Stomach smooth muscle (tissue), 2 donors: Measurements from ENCODE around the gene AKAP12.

Experiments used
- H3K27ac ChIP-seq: one replicate; pipeline ENCODE4 v1.7.0; 2013; ENCODE audit warnings: mild to moderate bottlenecking, low read length, inconsistent platforms
- H3K27me3 ChIP-seq, 2 donors: one replicate each; pipeline ENCODE4 v1.7.0; 2013; ENCODE audit warnings: low read length in 2 of 2; ENCODE audit not compliant: insufficient read depth in 2 of 2, control insufficient read depth in 1 of 2
- H3K36me3 ChIP-seq, 2 donors: one replicate each; pipeline ENCODE4 v1.7.0; 2013; ENCODE audit warnings: low read length in 2 of 2; ENCODE audit not compliant: control insufficient read depth in 2 of 2, insufficient read depth in 2 of 2
- H3K4me1 ChIP-seq: one replicate; pipeline ENCODE4 v1.7.0; 2013; ENCODE audit warnings: low read length; ENCODE audit not compliant: control insufficient read depth, insufficient read depth
- H3K4me3 ChIP-seq, 2 donors: one replicate each; pipeline ENCODE4 v1.7.0; 2013; ENCODE audit warnings: low read length in 2 of 2
- H3K9ac ChIP-seq, 2 donors: one replicate each; pipeline ENCODE4 v1.7.0; 2013; ENCODE audit warnings: low read length in 2 of 2, mild to moderate bottlenecking in 1 of 2
- H3K9me3 ChIP-seq, 2 donors: one replicate each; pipeline ENCODE4 v1.7.0; 2013; ENCODE audit warnings: low read length in 2 of 2; ENCODE audit not compliant: control insufficient read depth in 2 of 2
- donor health status: healthy.
- donor health status: Pancreatic carcinoma.

The AKAP12 gene

DNA sequence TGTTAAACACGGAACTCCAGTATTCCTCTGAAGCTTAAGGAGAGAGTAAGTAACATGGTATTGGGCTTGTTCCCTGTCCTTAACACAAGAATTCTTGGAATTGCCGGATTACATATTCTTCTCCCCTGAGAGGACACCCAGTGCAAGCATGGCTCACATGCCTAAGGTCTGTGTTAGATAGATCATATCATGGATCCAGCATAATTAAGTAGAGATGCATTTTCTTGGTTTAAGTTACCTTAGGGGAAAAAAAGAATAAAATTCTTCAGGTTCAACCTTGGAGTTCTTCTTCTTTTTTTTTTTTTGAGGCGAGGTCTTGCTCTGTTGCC lies 53.9 kb downstream of the AKAP12 start:
- Histone ChIP-seq H3K9me3 (no peaks in the 10 kb centered on the region), H3K27ac (peak overlapping the region; percentile 74), H3K27me3 (no peaks in the 10 kb centered on the region), H3K36me3 (no peaks in the 10 kb centered on the region), H3K9ac (peak overlapping the region in 1 of 2 donors; percentile 48), H3K4me3 (no peak overlapping the region), H3K4me1 (peaks cover 40% of the 10 kb centered on the region)

DNA sequence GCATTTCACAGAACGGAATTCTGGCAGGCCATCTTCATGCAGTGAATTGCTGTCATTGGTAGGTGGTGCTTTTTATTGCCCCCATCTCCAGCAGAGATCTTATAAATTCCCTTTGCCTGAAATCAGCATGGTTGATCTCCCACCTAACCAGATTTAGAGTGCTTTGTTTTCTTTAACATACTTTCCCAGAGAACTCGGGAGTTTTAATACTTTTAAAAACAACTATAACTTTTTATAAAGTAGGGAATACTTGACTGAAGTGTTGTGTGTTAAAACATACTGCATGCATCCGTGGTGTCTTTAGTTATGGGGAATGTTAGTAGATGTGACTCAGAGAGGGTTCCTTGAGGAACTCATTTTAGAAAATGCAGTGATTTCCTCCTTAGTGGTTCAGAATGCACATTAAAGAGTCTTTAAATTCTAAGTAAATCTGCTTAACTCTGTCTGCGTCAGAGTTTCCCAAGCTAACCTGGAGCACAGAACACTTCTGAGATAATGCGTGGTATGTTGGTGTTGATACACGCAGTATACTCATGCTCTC lies 54.9 kb downstream of the AKAP12 start:
- Histone ChIP-seq H3K27me3 (no peaks in the 10 kb centered on the region), H3K36me3 (no peaks in the 10 kb centered on the region), H3K27ac (peak overlapping the region; percentile 74), H3K4me1 (peaks cover 38% of the 10 kb centered on the region), H3K9ac (peak overlapping the region in 1 of 2 donors; percentile 31), H3K4me3 (peak overlapping the region in 1 of 2 donors; percentile 22), H3K9me3 (no peaks in the 10 kb centered on the region)

- no peak overlapping the region for H3K4me3 ChIP-seq
- peak overlapping the region in 1 of 2 donors; percentile 17 for H3K9ac ChIP-seq
- peaks cover 0 to 4% of the 10 kb centered on the region in 2 donors for H3K36me3 ChIP-seq
- no peak overlapping the region for H3K27ac ChIP-seq
- H3K4me1 ChIP-seq, result peaks cover 19% of the 10 kb centered on the region
- no peaks in the 10 kb centered on the region for H3K27me3 ChIP-seq
- H3K9me3 ChIP-seq, result no peaks in the 10 kb centered on the region
Measured at GRCh38 chr6:151297886-151298285, 58.1 kb downstream of the AKAP12 start.

- H3K9me3 ChIP-seq, result no peaks in the 10 kb centered on the region
Measured at GRCh38 chr6:151299011-151299410, 59.2 kb downstream of the AKAP12 start.

DNA sequence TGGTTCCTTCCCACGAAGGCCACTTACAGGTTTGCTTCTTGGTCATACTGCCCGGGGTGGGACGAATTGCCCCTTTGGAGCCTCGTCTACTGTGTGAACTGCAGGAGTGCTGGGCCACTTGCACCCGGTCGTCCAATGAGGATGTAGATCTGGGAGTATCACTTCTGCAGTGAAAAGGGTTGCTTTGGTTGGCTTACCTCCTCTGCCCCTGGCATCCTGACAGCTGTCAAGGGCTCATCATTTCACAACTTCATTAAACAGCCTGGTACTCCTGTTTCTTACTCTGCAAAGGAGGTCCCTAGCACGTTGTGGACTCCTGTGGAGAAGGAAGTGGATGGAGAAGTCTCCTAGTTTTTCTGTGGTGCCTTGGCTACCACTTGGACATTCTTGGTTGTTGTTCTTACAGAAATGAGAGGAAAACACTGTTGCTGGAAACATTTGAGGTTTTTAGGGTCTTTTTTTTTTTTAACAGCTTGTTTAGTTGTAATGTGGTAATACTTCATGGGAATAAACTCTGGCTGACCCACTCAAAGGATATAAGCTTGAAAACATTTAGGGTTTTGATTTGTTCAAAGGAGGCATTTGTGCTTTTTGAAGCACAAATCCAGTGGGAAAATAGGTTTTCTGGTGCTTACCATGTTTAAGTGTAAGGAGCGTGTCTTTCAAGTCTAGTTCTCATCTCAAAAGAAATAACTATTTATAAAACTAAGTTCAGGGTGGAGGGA lies 60.7 kb downstream of the AKAP12 start:
- peaks cover 7% of the 10 kb centered on the region for H3K4me1 ChIP-seq
- H3K27me3 ChIP-seq, result no peaks in the 10 kb centered on the region
- no peak overlapping the region for H3K4me3 ChIP-seq
- no peak overlapping the region for H3K9ac ChIP-seq
- H3K27ac ChIP-seq, result no peak overlapping the region
- peaks cover 3 to 7% of the 10 kb centered on the region in 2 donors for H3K36me3 ChIP-seq
- no peaks in the 10 kb centered on the region for H3K9me3 ChIP-seq

More at GRCh38 chr6:151299011-151299410, 59.2 kb downstream of the AKAP12 start:
- H3K4me3 ChIP-seq, result no peak overlapping the region
- peaks cover 3 to 7% of the 10 kb centered on the region in 2 donors for H3K36me3 ChIP-seq
- no peaks in the 10 kb centered on the region for H3K27me3 ChIP-seq
- H3K9ac ChIP-seq, result no peak overlapping the region
- H3K27ac ChIP-seq, result no peak overlapping the region
- H3K4me1 ChIP-seq, result peaks cover 12% of the 10 kb centered on the region

DNA sequence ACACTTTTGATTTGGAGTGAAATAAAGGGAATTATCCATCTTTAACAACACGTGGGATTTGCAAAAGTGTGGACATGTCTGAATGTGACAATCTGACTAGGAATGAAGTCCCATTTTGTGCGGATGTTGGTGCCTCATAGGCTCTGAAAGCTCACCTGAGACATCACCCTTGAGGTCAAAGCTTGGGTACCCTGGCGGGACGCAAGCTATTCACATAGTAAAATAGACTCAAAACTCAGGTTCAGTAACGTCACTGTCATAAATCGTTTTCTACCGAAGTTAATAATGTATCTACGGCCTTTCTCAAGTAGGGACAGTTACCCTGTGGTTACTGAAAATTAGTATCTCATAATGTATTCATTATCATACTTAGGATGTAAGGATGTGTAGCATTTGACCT lies 61.8 kb downstream of the AKAP12 start:
- H3K9ac ChIP-seq, result no peak overlapping the region
- no peaks in the 10 kb centered on the region for H3K9me3 ChIP-seq

GRCh38 chr6:151303231-151303630 lies 63.5 kb downstream of the AKAP12 start:
- no peaks in the 10 kb centered on the region for H3K27me3 ChIP-seq
- no peaks in the 10 kb centered on the region for H3K9me3 ChIP-seq
- H3K4me1 ChIP-seq, result peaks cover 10% of the 10 kb centered on the region
- no peak overlapping the region for H3K9ac ChIP-seq
- H3K36me3 ChIP-seq, result peaks cover 9 to 14% of the 10 kb centered on the region in 2 donors
- H3K27ac ChIP-seq, result no peak overlapping the region
- no peak overlapping the region for H3K4me3 ChIP-seq

More for the DNA sequence above, 61.8 kb downstream of the AKAP12 start:
- H3K27me3 ChIP-seq, result no peaks in the 10 kb centered on the region
- no peak overlapping the region for H3K27ac ChIP-seq
- peaks cover 5 to 14% of the 10 kb centered on the region in 2 donors for H3K36me3 ChIP-seq
- H3K4me3 ChIP-seq, result no peak overlapping the region
- peaks cover 7% of the 10 kb centered on the region for H3K4me1 ChIP-seq

- Histone ChIP-seq H3K4me3 (no peak overlapping the region), H3K9me3 (no peaks in the 10 kb centered on the region), H3K36me3 (peaks cover 9 to 14% of the 10 kb centered on the region in 2 donors), H3K9ac (no peak overlapping the region), H3K4me1 (peaks cover 20% of the 10 kb centered on the region), H3K27ac (no peak overlapping the region), H3K27me3 (no peaks in the 10 kb centered on the region)
Measured at GRCh38 chr6:151306269-151306783, 66.6 kb downstream of the AKAP12 start.

DNA sequence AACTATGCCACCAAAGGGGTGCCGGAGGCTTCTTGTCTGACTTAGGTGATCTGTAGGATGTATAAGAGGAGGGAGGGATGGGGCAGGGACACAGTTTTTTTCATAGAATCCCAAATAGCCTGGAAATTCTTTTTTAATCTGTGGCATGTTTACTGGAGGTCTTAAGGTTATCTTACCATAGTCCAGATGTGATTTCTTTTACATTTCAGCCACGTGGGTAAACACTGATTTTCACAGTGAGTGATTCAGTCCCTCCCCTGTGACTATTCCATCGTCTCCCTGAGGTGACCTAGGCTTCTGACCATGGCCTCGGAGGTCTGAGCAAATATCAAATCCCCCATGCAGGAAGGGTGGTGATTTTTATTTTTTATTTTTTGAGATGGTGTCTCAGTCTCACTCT lies 67.7 kb downstream of the AKAP12 start:
- peaks cover 9 to 12% of the 10 kb centered on the region in 2 donors for H3K36me3 ChIP-seq
- H3K4me3 ChIP-seq, result no peak overlapping the region
- peaks cover 20% of the 10 kb centered on the region for H3K4me1 ChIP-seq
- no peak overlapping the region for H3K9ac ChIP-seq
- no peaks in the 10 kb centered on the region for H3K9me3 ChIP-seq
- H3K27me3 ChIP-seq, result no peaks in the 10 kb centered on the region
- no peak overlapping the region for H3K27ac ChIP-seq

GRCh38 chr6:151309619-151310018 lies 69.9 kb downstream of the AKAP12 start:
- H3K4me1 ChIP-seq, result peaks cover 20% of the 10 kb centered on the region
- no peak overlapping the region for H3K9ac ChIP-seq
- no peaks in the 10 kb centered on the region for H3K27me3 ChIP-seq
- peak overlapping the region; percentile 42 for H3K27ac ChIP-seq
- peaks cover 5 to 7% of the 10 kb centered on the region in 2 donors for H3K36me3 ChIP-seq
- H3K9me3 ChIP-seq, result no peaks in the 10 kb centered on the region
- H3K4me3 ChIP-seq, result no peak overlapping the region

GRCh38 chr6:151310279-151310678 lies 70.5 kb downstream of the AKAP12 start:
- Histone ChIP-seq H3K9ac (no peak overlapping the region), H3K27me3 (no peaks in the 10 kb centered on the region), H3K4me3 (no peak overlapping the region), H3K36me3 (peaks cover 5 to 7% of the 10 kb centered on the region in 2 donors), H3K27ac (peak overlapping the region; percentile 42), H3K4me1 (peaks cover 20% of the 10 kb centered on the region), H3K9me3 (no peaks in the 10 kb centered on the region)
